ENCODE measurements around the gene AKTIP.

The AKTIP gene

GRCh38 chr16:53476867-53477266 is 26.1 kb downstream of the AKTIP start:
- FAIRE-seq: no peak

- no peak for FAIRE-seq
Observed at GRCh38 chr16:53465606-53466280, 37.3 kb downstream of the AKTIP start.

- FAIRE-seq: no peak
Observed at GRCh38 chr16:53458635-53459034, 44.4 kb downstream of the AKTIP start.

GRCh38 chr16:53457670-53458069 is 45.3 kb downstream of the AKTIP start:
- FAIRE-seq: no peak

- FAIRE-seq: no peak
Observed at GRCh38 chr16:53456625-53457024, 46.4 kb downstream of the AKTIP start.

GRCh38 chr16:53453928-53454327 is 49.1 kb downstream of the AKTIP start:
- FAIRE-seq: no peak

GRCh38 chr16:53449816-53450517 is 53.0 kb downstream of the AKTIP start:
- no peak for FAIRE-seq

GRCh38 chr16:53446090-53446489 is 56.9 kb downstream of the AKTIP start:
- no peak for FAIRE-seq

GRCh38 chr16:53445534-53445933 is 57.5 kb downstream of the AKTIP start:
- FAIRE-seq: no peak

Data from islet of Langerhans (tissue), 1 donor.